HG03066 (cell line): ENCODE data around the gene HSF4.
"Not testable (repeated sequence)": the region's sequence is repeated elsewhere in the genome, so short reads cannot be mapped to it uniquely, and the experiment has no call there.

Experiments used
- ATAC-seq: cut with Tn5 transposase; IDR thresholded peaks from one replicate; pipeline ENCODE4 v1.9.1; 2021; ENCODE audit warnings: low read depth; ENCODE audit not compliant: unreplicated experiment

The HSF4 gene, protein sequence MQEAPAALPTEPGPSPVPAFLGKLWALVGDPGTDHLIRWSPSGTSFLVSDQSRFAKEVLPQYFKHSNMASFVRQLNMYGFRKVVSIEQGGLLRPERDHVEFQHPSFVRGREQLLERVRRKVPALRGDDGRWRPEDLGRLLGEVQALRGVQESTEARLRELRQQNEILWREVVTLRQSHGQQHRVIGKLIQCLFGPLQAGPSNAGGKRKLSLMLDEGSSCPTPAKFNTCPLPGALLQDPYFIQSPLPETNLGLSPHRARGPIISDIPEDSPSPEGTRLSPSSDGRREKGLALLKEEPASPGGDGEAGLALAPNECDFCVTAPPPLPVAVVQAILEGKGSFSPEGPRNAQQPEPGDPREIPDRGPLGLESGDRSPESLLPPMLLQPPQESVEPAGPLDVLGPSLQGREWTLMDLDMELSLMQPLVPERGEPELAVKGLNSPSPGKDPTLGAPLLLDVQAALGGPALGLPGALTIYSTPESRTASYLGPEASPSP

DNA sequence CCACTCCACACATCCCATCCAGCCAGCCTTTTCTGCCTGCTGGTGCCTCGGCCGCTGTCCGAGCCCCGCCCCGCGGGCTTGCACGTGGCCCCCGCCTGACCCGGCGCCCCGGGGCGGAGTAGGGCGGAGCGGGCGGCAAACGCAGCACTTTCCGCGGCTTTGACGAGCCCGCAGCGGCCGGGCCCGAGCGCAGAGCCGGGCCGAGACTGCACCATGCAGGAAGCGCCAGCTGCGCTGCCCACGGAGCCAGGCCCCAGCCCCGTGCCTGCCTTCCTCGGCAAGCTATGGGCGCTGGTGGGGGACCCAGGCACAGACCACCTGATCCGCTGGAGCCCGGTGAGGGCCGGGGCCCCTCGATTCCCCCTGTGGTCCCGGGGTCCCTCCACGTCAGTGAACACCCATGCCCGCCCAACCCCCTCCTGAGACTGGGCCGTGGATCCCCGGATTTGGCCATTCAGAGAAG lies at the start of gene HSF4:
Gene HSF4 (plus strand): TSS at position 147 of the 463 bp plus-strand sequence. CDS start 67 bp downstream, at position 214.
- ATAC-seq: no peak

DNA sequence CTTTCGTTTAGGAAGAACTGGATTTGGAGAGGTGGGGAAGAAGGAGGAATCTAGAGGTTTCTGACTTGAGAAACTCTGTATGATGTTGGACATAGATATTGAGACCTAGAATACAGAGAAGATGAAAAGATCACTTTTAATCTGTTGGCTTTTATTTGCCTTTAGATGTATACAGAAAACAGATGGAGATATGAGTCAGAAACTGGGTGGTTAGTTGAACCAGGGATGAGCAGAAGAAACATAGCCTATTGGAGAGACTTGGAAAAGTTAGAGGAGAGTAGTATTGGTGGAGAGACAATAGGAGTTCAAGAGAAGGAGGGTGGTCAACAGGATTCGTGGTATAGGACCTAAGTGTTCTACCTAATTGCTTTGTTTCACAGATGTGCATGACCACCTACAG lies 49.8 kb upstream of the HSF4 start:
- ATAC-seq: no peak

DNA sequence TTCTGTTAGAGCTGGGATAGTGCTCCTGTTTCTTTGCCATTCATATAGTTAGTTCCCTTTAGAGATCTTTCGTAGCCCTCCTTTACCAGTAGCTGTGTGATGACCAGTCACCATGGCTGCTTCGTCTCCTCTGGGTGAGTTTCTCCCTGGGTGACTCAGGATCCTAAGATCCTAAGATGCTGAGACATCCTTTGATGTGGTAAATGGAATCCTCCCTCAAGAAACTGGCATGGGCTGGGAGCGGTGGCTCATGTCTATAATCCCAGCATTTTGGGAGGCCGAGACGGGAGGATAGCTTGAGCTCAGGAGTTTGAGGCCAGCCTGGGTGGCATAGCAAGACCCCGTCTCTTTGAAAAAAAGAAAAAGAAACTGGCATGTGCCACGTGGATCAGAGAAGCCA lies 48.9 kb upstream of the HSF4 start:
- ATAC-seq: no peak

DNA sequence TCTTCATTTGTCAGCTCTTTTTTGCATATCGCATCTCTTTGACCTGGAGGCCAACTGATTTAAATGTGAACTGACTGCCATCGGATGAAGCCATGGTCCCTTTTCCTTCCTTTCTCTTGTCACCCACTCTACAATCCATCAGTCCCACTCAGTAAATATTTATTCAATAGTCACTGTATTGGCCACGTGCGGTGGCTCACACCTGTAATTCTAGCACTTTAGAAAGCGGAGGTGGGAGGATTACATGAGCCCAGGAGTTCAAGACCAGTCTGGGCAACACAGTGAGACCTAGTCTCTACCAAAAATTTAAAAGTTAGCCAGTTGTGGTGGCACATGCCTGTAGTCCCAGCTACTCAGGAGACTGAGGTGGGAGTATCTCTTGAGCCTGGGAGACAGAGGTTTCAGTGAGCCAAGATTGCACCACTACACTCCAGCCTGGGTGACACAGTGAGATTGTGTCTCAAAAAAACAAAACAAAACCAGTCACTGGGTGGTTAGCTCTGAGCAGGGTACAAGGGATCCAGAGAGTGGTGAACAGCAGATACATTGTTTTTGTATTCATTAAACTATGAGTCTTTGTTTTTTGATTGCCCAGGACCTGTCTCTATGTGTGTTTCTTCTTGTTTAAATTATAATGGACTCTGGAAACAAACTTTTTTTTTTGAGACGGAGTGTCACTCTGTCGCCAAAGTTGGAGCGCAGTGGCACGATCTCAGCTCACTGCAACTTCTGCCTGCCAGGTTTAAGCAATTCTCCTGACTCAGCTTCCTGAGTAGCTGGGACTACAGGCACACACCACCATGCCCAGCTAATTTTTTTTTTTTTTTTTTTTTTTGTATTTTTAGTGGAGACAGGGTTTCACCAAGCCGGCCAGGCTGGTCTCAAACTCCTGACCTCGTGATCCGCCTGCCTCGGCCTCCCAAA lies 47.9 kb upstream of the HSF4 start:
- ATAC-seq: no peak

DNA sequence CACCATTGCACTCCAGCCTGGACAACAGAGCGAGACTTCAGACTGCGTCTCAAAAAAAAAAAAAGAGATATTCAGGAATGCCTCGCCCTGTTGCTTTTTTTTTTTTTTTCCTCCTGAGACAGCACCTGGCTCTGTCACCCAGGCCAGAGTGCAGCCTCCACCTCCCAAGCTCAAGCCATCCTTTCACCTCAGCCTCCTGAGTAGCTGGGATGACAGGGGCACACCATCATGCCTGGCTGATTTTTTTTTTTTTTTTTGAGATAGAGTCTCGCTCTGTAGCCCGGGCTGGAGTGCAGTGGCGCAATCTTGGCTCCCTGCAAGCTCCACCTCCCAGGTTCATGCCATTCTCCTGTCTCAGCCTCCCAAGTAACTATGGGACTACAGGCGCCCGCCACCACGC lies 46.8 kb upstream of the HSF4 start:
- no peak for ATAC-seq

DNA sequence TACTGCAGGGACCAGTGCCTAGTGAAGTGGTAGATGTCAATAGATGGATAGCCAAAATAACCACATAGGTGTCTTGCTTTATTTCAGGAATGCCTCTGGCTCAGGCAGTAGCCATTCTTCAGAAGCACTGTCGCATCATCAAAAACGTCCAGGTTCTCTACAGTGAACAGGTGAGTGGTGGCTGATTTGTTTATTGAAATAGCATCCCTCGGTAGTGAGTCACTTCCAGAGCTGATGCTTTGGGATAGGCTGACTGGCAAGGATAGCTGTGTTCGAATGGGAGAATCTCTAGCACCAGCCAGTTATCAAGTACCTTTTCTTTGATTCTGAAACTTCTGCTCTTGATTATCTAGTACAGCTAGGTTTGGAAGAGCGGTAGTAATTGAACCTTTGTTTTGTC lies 44.5 kb upstream of the HSF4 start:
- ATAC-seq: no peak

DNA sequence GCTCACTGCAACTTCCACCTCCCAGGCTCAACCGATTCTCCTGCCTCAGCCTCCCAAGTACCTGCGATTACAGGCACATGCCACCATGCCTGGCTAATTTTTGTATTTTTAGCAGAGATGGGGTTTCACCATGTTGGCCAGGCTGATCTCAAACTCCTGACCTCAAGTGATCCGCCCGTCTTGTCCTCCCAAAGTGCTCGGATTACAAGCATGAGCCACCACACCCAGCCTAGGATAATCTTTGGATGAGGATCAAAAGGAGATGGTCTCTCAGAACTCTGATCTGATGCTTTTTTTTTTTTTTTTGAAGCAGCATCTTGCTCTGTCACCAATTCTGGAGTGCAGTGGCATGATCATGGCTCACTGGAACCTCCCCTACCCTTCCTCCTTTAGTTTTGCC lies 41.7 kb upstream of the HSF4 start:
- not testable (repeated sequence) for ATAC-seq

DNA sequence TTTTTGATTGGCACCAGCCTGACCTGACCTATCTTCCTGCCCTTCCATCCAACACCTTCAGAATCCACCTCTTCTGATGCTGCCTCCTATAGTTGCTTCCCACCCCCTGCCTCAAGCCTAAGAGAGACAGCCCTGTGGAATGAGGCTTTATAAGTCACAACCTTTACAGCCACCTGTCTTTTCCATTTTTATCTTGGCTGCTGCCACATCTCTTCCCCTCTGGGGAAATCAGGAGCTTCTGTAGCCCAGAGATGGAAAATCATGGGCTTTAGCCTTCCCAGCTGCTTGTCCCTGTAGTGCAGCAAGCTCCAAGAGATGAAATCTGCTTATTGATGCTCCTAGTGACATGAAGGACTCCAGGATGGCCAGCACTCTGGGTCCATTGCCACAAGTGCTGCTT lies 36.1 kb upstream of the HSF4 start:
- no peak for ATAC-seq

DNA sequence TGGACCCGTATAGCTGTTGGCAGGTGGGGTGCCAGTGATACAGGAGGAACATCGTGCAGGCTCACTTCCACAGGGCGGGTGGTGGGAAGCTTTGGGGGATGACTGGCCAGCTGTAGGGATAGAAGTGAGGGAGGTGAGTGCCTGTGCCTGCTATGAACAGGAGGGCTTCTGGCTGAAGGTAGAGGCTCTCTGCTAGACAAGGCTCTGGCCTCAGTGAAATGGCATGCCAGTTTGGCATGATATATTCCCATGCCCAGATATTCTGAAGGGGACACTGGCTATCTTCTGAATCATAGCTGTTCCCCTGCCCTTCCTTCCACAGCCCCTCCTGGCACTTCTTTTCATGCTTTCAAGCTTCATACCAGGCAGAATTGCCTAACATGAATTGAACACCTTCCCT lies 35.7 kb upstream of the HSF4 start:
- ATAC-seq: no peak

DNA sequence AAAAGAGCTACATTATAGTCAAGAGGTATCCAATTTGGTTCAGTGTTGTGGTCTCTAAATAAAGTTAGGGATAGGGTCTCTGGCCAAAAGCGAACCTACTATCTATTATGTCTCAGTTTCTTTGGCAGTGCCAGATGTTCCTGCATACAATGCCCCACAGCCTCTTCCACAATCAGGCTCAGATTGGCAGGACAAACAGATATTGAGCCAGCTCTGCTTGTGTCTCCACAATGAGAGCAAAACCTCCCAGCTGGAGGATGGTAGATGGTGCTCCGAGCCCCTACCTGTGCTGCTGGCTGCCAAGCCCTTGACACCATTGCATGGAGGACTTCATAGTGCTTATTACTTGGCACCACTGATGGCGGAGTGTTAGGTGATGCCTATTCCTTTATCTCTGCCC lies 35.1 kb upstream of the HSF4 start:
- ATAC-seq: no peak

DNA sequence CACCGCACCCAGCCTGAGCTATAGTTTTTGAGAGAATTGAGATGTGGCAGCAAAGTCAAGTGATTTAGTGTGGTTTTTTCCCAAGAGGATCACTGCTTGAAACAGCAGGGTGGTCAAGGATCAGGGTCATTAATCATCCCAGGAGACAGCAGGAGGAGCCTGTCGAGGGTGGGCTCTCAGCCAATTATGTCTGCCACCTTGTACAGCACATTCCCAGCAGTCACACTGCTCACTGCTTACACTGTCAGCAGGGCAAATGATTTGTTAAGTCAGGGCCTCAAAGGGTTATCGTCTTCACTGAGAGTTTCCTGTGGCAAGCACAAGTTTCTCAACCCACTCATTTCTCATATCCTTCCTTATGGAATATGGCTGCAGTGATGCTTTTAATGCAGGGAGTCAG lies 26.9 kb upstream of the HSF4 start:
- no peak for ATAC-seq

DNA sequence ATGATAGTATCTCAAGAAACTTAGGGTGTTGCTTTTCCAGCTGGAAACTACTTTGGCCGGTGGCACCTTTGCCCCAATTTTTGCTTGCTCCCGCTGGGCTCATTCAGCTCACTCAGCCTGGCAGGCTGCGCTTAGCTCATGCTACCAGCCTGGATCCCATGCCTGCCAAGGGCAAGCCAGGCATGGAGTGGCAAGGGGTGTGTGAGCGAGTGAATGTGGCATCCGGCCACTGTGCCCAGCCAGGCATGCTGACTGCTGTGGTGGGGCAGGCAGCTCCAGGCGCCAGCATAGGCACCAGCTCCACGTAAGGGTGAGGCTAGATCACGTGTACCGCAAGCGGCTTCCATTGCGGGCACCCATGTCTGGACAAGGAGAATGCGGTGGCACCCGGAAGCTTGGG lies 23.2 kb upstream of the HSF4 start:
- no peak for ATAC-seq

DNA sequence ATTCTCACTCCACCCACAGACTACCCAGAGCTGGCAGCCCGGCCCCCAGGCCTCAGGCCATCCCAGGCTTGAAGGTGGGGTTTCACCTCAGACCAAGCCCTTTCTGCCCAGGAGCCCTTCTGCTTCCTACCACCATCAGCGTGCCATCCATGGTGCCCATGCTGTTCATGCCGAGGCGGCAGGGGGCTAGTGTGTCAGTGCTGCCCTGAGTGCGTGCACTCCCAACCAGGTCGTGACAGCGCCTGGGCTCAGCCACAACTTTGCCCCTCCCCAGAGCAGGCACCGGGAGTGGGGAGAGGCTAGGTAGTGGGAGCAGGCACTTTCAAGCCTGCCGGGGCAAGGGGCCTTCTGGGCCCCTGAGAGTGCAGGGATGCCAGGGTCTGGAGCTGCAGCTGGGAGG lies 22.2 kb upstream of the HSF4 start:
- no peak for ATAC-seq

DNA sequence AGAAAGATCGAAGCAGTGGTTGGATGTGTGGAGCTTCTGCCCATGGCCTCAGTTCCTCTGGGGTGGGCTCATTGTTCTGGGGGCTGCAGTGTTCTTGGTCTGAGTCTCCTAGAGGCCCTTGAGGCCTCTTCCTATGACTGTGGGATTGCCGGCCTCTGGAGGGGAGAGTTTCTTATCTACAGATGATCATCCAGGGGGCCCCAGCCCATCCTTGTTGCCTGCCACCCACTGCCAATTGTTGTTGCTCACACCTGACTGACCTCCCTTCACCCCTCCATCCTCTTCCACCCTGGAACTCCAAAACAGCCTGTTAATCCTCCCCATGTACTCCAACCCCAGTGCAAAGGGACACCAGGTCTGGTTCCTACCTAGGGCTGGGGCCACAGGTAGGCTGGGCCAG lies 19.6 kb upstream of the HSF4 start:
- ATAC-seq: no peak

DNA sequence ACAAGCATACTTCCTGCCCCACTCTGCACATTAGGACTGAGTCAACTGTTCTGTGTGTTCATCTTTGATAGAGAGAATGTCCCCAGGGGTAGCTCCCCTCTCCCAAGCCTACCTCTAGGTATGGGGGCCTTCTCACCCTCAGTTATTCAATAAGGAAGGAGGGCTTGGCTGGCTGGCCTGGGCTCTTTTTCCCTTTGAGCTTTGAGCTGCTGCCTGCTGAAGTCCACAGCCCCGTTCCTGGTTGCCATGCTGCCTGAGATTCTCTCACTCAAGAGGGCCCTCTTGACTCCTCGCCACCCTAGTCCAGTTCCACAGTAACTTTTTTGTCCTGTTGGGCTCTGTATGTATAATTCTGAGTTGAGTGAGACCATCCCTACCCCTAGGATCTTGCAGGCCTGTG lies 18.8 kb upstream of the HSF4 start:
- ATAC-seq: no peak

DNA sequence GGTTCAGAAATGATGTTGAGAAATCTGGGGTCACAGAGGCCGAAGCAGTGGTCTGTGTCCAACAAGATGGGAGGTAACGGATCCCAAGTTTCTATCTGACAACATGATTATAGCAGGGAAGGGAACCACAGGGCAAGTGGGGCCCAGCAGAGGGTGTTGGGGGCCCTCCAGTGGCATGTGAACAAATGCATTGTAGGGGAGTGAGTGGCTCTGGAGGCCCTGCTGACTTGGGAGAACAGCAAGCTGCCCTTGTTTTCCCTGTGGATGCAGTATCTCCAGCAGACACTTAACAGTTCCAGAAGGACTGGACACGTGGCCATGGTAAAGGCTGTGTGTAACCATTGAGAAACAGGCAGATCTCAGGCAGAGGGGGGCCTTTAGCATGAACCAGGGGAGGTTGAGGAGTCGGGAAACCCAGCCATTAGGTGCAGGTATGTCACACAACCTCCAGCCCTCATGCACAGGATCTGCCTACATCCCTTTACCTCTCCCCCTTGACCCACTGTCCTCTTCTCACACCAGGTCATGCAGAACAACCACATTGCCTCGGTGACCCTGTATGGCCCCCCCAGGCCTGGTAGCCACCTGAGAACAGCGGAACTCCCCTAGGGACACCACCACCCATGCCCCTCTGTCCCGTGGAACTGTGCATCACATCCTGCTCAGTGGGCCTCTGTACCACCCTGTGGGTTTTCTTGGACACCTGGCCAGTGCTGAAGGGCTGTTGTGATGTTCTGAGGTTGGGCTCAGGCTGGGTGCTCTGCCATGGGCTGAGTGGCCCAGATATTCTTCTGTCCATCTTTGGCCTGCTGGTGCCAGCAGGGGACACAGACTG lies 17.8 kb upstream of the HSF4 start:
- no peak for ATAC-seq

DNA sequence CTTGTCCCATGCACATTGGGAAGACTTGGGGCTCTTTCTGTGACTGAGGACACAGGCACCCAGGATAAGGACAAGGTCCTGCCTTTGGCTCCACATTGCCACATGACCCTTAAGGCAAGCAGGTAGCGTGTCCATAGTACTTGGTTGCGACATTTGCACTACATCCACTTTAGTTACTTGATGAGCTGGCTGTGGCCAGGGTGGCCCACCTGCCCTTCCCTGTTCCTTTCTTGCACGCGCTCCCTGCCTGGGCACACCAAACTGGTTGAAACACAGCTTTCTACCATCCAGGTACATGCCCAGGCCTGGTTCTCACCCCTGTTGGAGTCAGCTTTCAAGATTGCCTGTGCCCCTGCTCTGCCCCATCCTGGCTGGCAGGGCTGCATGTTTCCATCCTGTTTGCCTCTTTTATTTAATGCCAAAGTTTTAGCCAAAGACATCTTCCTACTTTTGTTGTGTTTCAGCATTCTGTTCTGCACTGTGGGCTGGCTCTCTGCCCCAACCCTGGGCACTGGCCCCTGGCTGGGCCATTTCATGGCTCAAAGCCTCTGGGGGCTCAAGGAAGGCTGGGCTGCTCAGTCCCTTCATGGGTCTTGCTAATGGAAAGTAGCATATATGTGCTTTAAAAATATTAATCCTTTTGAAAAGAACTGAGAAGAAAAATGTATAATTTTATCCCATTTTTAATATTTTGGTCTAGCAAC lies 17.0 kb upstream of the HSF4 start:
- no peak for ATAC-seq

DNA sequence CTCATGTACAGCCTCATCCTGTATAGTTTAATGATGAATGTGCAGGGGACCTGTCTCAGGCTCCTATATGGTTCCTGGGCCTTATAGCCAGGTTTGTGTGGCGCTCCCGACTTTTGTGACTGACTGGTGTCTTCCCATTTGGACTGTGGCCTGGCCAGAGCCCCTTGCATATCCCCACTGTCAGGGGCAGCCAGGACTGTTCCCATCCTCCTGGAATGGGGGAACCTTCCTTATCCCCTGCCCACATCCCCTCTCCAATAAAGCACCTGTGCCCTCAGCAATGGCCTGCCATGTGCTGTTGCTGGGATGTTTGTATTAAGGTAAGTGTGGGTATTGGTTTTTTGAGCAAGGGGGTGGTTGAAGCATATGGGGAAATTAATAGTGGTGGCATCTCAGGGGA lies 16.3 kb upstream of the HSF4 start:
- no peak for ATAC-seq

DNA sequence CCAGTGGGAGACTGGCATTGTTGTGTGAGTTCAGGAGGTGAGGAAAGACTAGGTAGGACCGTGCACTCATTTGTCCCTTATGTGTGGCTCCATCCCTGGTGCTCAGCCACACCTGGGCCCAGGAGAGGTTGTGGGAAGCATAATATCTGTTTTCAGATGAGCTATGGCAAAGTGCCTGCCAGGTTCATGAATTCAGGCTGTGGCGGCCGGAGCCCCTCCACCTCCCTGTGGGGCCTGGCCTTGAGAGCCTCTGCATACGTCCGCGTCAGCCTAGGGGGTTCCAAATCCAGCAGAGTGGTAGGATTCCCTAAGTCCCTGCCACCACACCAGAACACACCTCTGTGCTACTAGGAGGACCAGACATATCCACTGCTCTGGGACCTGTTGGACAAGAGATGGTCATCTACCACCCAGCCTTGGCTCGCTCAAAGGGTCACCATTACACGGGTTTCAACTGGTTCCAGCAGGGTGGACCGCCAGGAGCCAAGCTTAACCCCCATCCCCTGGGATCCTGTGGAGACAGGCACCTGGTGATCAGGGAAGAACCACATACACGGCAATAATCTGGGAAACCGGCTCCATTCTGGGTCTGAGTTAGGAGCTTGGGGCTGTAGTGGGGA lies 15.8 kb upstream of the HSF4 start:
- no peak for ATAC-seq
